ENCODE data around the gene PACRG.

The PACRG gene

GRCh38 chr6:162710419-162710818 lies 17.4 kb upstream of the PACRG start:
- DNase-seq (ENCODE audit: low spot score) (no peak), FAIRE-seq (no peak)

- FAIRE-seq (no peak), DNase-seq (ENCODE audit: low spot score) (no peak)
Measured at GRCh38 chr6:162710936-162711335, 16.8 kb upstream of the PACRG start.

DNA sequence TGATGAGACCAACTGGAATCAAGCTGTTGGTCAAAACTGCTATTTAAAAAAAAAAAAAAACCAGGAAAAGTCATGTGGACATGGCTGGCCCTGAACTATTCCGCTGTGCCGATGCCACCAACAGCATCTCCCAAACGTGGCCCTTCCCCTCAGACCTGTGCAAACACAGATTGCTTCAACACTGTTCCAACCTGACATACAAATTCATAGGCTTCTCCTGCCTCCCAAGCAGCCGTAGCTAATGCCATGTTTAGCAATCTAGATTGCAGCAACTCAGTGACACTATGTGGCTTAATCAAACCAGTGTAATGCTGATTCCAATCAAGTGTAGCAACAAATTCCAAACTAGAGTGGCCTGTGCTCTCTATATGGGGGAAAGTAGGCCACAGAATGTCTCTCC lies 16.4 kb upstream of the PACRG start:
- DNase-seq (ENCODE audit: low spot score): no peak
- FAIRE-seq: no peak

- FAIRE-seq: no peak
- DNase-seq (ENCODE audit: low spot score): no peak
Measured at GRCh38 chr6:162712694-162713093, 15.1 kb upstream of the PACRG start.

- FAIRE-seq (no peak), DNase-seq (ENCODE audit: low spot score) (no peak)
Measured at GRCh38 chr6:162713974-162714780, 13.6 kb upstream of the PACRG start.

GRCh38 chr6:162715601-162716000 lies 12.2 kb upstream of the PACRG start:
- FAIRE-seq (no peak), DNase-seq (ENCODE audit: low spot score) (no peak)

GRCh38 chr6:162719528-162719927 lies 8.2 kb upstream of the PACRG start:
- DNase-seq (ENCODE audit: low spot score) (no peak), FAIRE-seq (no peak)

DNA sequence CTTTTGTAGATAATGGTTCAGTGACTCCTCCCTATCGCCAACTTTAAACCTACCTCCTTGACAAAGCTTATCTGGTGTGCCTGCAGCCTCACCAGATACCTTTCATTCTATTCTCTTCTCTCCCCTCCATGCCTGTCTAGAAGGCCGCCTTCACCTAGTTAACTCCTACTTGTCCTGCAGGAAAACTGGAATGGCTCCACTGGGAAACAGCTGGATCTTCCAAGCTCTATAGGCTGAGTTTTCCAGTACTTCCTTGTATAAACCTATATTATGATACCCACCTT lies 6.4 kb upstream of the PACRG start:
- no peak for DNase-seq (ENCODE audit: low spot score)
- no peak for FAIRE-seq

GRCh38 chr6:162722226-162722625 lies 5.5 kb upstream of the PACRG start:
- FAIRE-seq: no peak

DNA sequence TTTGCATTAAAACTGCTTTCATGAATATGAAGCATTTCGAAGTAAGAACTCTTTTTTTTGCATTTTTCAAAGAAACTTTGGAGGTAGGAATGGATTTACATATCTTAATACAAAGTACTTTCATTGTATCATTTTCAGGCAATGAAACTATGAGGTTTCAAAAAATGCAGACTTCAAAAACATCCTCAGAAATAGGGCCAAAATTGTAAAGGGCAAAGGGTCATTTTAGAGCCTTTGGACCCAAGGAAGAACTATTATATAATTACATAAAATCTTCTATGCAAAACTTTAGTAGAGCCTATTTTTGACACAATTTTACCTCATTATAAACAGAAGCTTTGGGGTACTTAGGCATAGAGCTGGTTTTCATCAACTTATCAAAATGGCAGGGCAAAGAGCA lies 5.1 kb upstream of the PACRG start:
- no peak for FAIRE-seq

More at GRCh38 chr6:162722226-162722625, 5.5 kb upstream of the PACRG start:
- DNase-seq (ENCODE audit: low spot score): no peak

DNA sequence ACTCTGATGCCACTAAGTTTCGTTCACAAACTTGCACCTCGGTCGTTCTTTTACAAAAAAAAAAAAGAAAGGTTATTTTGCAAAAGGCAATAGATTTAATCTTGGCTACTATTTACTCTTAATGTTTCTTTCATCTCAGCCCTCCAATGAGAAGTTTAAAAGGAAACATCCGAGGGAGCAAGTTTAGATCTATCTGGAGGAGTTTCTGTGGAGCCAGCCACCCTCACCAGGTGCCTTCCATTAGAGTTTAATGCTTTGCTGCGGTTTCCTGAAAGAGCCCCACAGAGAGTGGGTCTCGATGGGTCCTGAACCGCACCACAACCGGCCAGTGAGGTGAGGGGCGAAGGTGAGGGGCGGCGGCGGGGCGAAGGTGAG lies 840 bp upstream of the PACRG start:
- DNase-seq (ENCODE audit: low spot score) (peak; percentile 17), FAIRE-seq (no peak)

More for the DNA sequence above, 5.1 kb upstream of the PACRG start:
- no peak for DNase-seq (ENCODE audit: low spot score)

DNA sequence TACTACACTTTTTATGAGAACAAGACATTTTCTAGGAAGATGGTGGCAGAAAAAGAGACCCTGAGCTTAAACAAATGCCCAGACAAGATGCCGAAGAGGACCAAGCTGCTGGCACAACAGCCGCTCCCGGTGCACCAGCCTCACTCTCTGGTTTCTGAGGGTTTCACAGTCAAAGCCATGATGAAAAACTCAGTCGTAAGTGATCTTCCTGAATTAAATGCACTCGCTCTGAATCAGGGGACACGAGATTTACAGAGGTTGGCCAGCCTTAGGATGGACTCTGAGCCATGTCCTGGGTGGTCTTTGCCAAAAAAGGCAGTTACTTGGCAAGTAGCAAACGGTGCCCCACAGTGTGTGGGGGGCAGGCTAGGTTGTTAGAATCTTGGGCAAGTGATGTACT lies 423 bp downstream of the PACRG start:
- FAIRE-seq (no peak), DNase-seq (ENCODE audit: low spot score) (no peak)

GRCh38 chr6:162728706-162729105 lies 932 bp downstream of the PACRG start:
- DNase-seq (ENCODE audit: low spot score): no peak

DNA sequence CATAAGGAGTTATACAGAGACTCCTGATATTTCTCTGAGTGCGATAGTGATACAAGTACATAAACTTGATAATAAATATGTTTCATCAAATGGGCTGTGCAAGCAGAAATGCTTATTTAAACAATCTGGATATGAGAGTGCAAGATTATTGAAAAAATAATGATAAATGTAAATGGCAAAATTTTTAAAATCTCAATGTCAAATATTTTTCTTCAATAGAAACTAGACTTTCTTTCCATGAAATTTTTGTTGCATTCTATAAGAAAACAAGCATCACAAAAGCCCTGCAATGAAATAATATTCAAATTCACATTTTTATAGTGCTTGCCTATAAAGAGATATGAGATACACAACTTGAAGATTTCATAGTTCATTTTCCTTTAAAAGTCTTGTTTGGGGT lies 2.7 kb downstream of the PACRG start:
- FAIRE-seq: no peak
- no peak for DNase-seq (ENCODE audit: low spot score)

More at GRCh38 chr6:162728706-162729105, 932 bp downstream of the PACRG start:
- FAIRE-seq: no peak

DNA sequence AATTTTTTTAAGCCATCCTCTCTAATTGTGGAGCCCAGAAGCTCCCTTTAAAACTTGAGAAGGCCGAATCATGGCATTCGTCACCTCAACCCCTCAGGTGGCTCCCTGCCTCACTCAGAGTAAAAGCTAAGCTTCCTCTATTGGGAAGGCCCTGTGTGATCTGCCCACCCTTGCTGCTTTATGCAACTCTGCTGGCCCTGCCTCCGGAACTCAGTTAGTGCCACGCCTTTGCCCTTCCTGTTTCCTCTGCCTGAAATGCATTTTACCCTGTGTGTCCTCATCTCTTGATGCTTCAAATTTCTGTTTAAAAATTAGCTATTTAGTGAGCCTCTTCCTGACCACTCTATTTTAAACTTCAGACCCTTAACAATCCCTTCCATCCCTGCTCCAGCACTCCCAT lies 5.7 kb downstream of the PACRG start:
- no peak for DNase-seq (ENCODE audit: low spot score)
- no peak for FAIRE-seq

GRCh38 chr6:162736961-162737360 lies 9.2 kb downstream of the PACRG start:
- DNase-seq (ENCODE audit: low spot score) (no peak), FAIRE-seq (no peak)

DNA sequence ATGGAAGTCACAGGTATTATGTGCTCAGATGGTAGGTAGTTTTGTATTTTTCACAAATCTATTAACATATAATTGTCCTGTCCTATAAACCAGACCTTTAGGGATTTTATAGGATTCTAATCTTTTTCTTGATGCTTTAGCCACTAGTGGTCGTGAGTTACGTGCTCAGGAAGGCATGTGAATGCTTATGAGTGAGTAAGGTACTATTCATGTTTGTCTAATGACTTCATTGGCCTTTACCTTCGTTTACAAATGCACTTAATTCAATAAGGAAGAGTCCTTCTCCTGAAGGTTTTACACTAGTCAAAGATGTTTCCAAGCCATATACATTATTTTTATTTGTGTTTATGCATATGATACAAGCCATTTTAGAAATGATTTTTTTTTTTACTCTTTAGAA lies 23.0 kb downstream of the PACRG start:
- DNase-seq (ENCODE audit: low spot score) (peak; percentile 17), FAIRE-seq (no peak)

- FAIRE-seq (no peak), DNase-seq (ENCODE audit: low spot score) (no peak)
Measured at GRCh38 chr6:162751211-162751859, 23.6 kb downstream of the PACRG start.

DNA sequence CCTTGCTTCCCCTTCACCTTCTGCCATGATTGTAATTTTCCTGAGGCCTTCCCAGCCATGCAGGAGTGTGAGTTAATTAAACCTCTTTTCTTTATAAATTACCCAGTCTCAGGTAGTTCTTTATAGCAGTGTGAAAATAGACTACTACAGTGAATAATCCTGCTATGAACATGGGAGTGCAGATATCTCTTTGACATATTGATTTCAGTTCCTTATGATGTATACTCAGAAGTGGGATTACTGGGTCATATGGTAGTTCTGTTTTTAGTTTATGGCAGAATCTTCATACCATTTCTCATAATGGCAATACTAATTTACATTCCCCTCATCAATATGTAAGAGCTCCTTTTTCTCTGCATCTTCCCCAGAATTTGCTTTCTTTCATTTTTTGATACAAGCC lies 26.0 kb downstream of the PACRG start:
- FAIRE-seq: no peak

DNA sequence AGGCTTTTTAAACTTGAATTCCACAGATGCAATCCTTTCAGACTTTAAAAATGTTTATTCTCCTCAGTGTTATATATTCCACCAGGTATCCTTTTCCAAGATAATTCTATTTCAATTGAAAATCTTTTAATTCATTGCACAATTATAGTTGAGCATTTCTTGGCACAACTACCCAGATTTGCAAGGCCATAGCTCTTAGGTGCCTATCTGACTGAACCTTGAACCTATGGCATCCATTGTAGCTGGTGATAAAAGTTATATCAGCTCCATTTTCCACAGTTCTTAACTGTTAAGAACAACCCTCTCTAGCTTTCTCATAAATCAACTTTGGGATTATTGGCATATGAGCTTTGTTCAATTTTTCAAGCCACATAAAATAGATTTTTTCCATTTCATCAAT lies 42.4 kb downstream of the PACRG start:
- FAIRE-seq (no peak), DNase-seq (ENCODE audit: low spot score) (no peak)

More for the DNA sequence above, 26.0 kb downstream of the PACRG start:
- no peak for DNase-seq (ENCODE audit: low spot score)

DNA sequence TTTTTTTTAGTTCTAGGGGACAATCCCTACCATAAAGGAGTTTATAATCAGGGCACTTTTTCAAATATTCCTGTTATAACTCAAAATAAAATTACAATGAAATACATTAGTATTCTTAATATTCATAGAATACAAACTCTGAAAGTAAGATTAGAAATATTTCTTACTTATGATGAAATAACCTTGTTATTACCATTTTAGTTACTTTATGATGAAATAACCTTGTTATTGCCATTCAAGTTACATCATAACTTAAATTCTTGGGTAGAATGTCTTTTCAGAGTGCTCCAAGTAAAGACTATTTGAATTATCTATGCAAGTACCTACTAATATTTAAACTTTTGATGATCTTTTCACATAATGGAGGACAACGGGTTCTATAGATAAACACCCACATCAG lies 43.2 kb downstream of the PACRG start:
- DNase-seq (ENCODE audit: low spot score): no peak
- no peak for FAIRE-seq

DNA sequence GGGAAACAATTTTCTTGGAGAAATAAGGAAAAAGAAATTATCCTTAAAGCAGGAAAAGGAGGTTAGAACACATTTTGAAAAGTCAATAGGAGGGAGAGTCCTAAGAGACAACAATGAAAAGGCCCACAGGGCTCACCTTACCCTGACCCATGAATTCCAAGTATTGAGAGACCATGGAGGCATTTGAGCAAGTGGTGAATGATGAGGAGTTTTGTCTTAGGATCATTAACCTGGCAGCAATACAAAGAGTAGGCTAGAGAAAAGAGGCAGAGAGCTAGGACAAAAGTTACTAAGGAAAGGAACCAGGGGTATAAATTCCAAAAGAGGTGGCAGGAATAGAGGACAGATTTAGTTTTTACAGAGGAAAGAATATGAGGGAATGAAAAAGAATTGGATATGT lies 44.7 kb downstream of the PACRG start:
- FAIRE-seq (no peak), DNase-seq (ENCODE audit: low spot score) (no peak)

DNA sequence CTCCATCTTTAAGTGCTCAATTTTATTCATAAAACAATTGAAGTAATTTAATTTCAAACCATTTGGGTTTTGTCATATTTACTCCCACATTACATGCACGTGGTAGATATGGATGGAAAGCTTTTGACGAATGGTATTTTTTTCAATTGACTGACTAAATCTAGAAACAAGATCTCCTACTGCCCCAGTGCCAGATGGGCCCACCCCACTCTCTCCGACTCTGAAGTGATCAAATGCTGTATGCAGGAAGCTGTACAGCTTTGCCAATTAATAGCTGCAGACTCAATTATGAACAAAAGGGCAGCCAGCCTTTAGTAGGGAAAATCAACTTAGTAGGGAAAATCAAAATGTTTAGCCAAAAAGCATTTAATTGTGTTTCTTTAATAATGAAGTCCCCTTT lies 46.2 kb downstream of the PACRG start:
- no peak for FAIRE-seq
- no peak for DNase-seq (ENCODE audit: low spot score)

Measured in urothelium cell line (cell line).